Natural killer cell (primary cell): Measurements from ENCODE around the gene AGRP. TPM values are rescaled to one million over a fixed set of nuclear protein-coding genes. Genes with fewer than 3 reads are reported as not detected.

ENCODE experiments used
- ATAC-seq, 3 donors: fragments of 150-1000 bp in 2 of 3; fragments of 200-7000 bp in 1 of 3; cut with Tn5 transposase; 1 replicate in 1 of 3; 2 replicates in 2 of 3; pipeline ENCODE4 v1.10.0; 2021; ENCODE audit warnings: mild to moderate bottlenecking in 2 of 3, moderate library complexity in 2 of 3
- DNase-seq, 2 donors: peaks; one replicate each; pipeline versions ENCODE4 v3.0.0 to v3.0.0-alpha.2; 2013 to 2021; ENCODE audit warnings: mixed read lengths in 1 of 2
- H3K27ac ChIP-seq: one replicate; pipeline ENCODE4 v1.5.1; 2013; ENCODE audit warnings: mild to moderate bottlenecking, low read length
- H3K27me3 ChIP-seq: one replicate; pipeline ENCODE4 v1.6.1; 2013; ENCODE audit warnings: low read length; ENCODE audit not compliant: control insufficient read depth, insufficient read depth
- H3K36me3 ChIP-seq: one replicate; pipeline ENCODE4 v1.6.1; 2013; ENCODE audit warnings: low read length; ENCODE audit not compliant: control insufficient read depth, insufficient read depth
- H3K4me1 ChIP-seq: one replicate; pipeline ENCODE4 v1.6.1; 2013; ENCODE audit warnings: low read length; ENCODE audit not compliant: control insufficient read depth, insufficient read depth
- H3K4me3 ChIP-seq: one replicate; pipeline ENCODE4 v1.5.1; 2013; ENCODE audit warnings: low read length
- H3K9me3 ChIP-seq: one replicate; pipeline ENCODE4 v1.6.1; 2013; ENCODE audit warnings: low read length; ENCODE audit not compliant: control insufficient read depth, insufficient read depth
- H3K27ac Mint-ChIP-seq, 2 donors: one replicate each; pipeline ENCODE4 v1.8.0; 2022; ENCODE audit warnings: mild to moderate bottlenecking in 2 of 2, mixed read lengths in 2 of 2, moderate library complexity in 1 of 2
- H3K27me3 Mint-ChIP-seq, 2 donors: one replicate each; pipeline ENCODE4 v1.8.0; 2022; ENCODE audit warnings: low read depth in 2 of 2, mixed read lengths in 2 of 2
- H3K36me3 Mint-ChIP-seq: one replicate; pipeline ENCODE4 v1.8.0; 2022; ENCODE audit warnings: mixed read lengths
- H3K4me1 Mint-ChIP-seq, 2 donors: one replicate each; pipeline ENCODE4 v1.8.0; 2022; ENCODE audit warnings: mixed read lengths in 2 of 2
- H3K4me3 Mint-ChIP-seq: one replicate; pipeline ENCODE4 v1.8.0; 2022; ENCODE audit warnings: mild to moderate bottlenecking, moderate library complexity, mixed read lengths
- H3K9me3 Mint-ChIP-seq, 2 donors: one replicate each; pipeline ENCODE4 v1.8.0; 2022; ENCODE audit warnings: mixed read lengths in 2 of 2
- CTCF ChIP-seq: fragments of 200-600 bp; IDR thresholded peaks from one replicate; pipeline ENCODE4 v1.8.0; 2022; ENCODE audit warnings: antibody characterized with exemption
- WGBS: methylation state at CpG from one replicate; pipeline ENCODE4 v1.1.7; 2013; ENCODE audit warnings: missing lambda C conversion rate; ENCODE audit not compliant: insufficient coverage; 5-methylcytosine and 5-hydroxymethylcytosine counted together
- intact Hi-C: fragments of 100-400 bp; cut with micrococcal nuclease; formaldehyde crosslinking; loops from one replicate; pipeline ENCODE4 v1.14.2; 2022
- total RNA-seq, 4 donors: library from RNA; stranded (reverse); fragments of 120-200 nt in 1 of 4; gene quantifications; one replicate each; pipeline versions ENCODE4 v1.2.3 to v1.2.4, GENCODE V29; 2013 to 2022

Gene AGRP
- total RNA-seq, 3 donors from 2014 or later (not counting 1 experiment from before 2014, with no cell fraction given) = 0.50 TPM; not detected in 2

- Mint-ChIP-seq H3K36me3 (no peaks in the 10 kb centered on the region), H3K27ac (no peak overlapping the region), H3K27me3 (no peaks in the 10 kb centered on the region), H3K4me3 (no peak overlapping the region), H3K4me1 (peaks cover 48 to 72% of the 10 kb centered on the region in 2 donors), H3K9me3 (no peaks in the 10 kb centered on the region)
- Histone ChIP-seq H3K36me3 (peaks cover 41% of the 10 kb centered on the region), H3K4me3 (no peak overlapping the region), H3K9me3 (no peaks in the 10 kb centered on the region), H3K4me1 (peaks cover 7% of the 10 kb centered on the region), H3K27me3 (no peaks in the 10 kb centered on the region), H3K27ac (no peak overlapping the region)
- intact Hi-C loops = no loop called here
- DNase-seq (no peak), ATAC-seq (no peak)
- WGBS = 95% methylated on average over 2 of the region's 2 CpGs
- TF ChIP-seq CTCF = no peak
These were observed 31.5 kb downstream of the AGRP start for GRCh38 chr16:67451704-67452435.

GRCh38 chr16:67451061-67451703 is 32.2 kb downstream of the AGRP start:
- Histone ChIP-seq H3K27ac (no peak overlapping the region), H3K27me3 (no peaks in the 10 kb centered on the region), H3K4me1 (peaks cover under 1% of the 10 kb centered on the region), H3K36me3 (peaks cover 45% of the 10 kb centered on the region), H3K4me3 (no peak overlapping the region), H3K9me3 (no peaks in the 10 kb centered on the region)
- Mint-ChIP-seq H3K4me1 (peaks cover 42 to 72% of the 10 kb centered on the region in 2 donors), H3K27ac (no peak overlapping the region), H3K36me3 (no peaks in the 10 kb centered on the region), H3K4me3 (no peak overlapping the region), H3K9me3 (no peaks in the 10 kb centered on the region), H3K27me3 (no peaks in the 10 kb centered on the region)
- WGBS = 94% methylated on average over 12 of the region's 12 CpGs
- ATAC-seq (no peak), DNase-seq (no peak)
- TF ChIP-seq CTCF = no peak
- intact Hi-C loops = no loop called here

GRCh38 chr16:67449739-67450138 is 33.6 kb downstream of the AGRP start:
- intact Hi-C loops = no loop called here
- Histone ChIP-seq H3K27me3 (no peaks in the 10 kb centered on the region), H3K9me3 (no peaks in the 10 kb centered on the region), H3K4me3 (no peak overlapping the region), H3K4me1 (no peaks in the 10 kb centered on the region), H3K27ac (no peak overlapping the region), H3K36me3 (peaks cover 52% of the 10 kb centered on the region)
- H3K27ac Mint-ChIP-seq = peak overlapping the region; percentile 57 to 68
- H3K4me3 Mint-ChIP-seq = no peak overlapping the region
- no peaks in the 10 kb centered on the region for H3K36me3 Mint-ChIP-seq
- H3K4me1 Mint-ChIP-seq = peaks cover 33 to 66% of the 10 kb centered on the region in 2 donors
- H3K27me3 Mint-ChIP-seq = no peaks in the 10 kb centered on the region
- DNase-seq (no peak), ATAC-seq (no peak)
- WGBS = 94% methylated on average over 3 of the region's 3 CpGs
- no peaks in the 10 kb centered on the region for H3K9me3 Mint-ChIP-seq
- TF ChIP-seq CTCF = no peak
